H9 (cell line): ENCODE results near the gene LAIR1. TPM values are rescaled to one million over a fixed set of nuclear protein-coding genes. Genes with fewer than 3 reads are reported as not detected.

Experiments used
- DNase-seq: peaks from one replicate; pipeline ENCODE4 v3.0.0-alpha.2; 2017
- H2AFZ ChIP-seq: one replicate; pipeline ENCODE4 v1.6.1; 2013; ENCODE audit warnings: mild to moderate bottlenecking, low read length, control low read depth, moderate library complexity
- H2AK5ac ChIP-seq: 2 replicates; pipeline ENCODE4 v1.6.1; 2013; ENCODE audit warnings: low read length, control low read depth, mixed read lengths; ENCODE audit not compliant: insufficient read length
- H2BK120ac ChIP-seq: one replicate; pipeline ENCODE4 v1.6.1; 2013; ENCODE audit warnings: low read depth, mild to moderate bottlenecking, low read length, control low read depth, inconsistent platforms; ENCODE audit not compliant: poor library complexity, severe bottlenecking
- H2BK12ac ChIP-seq: 2 replicates; pipeline ENCODE4 v1.6.1; 2013; ENCODE audit warnings: low read length, control low read depth, mixed read lengths, low read depth; ENCODE audit not compliant: insufficient read length
- H2BK15ac ChIP-seq: 2 replicates; pipeline ENCODE4 v1.6.1; 2013; ENCODE audit warnings: low read depth, low read length, control low read depth
- H2BK20ac ChIP-seq: one replicate; pipeline ENCODE4 v1.6.1; 2013; ENCODE audit warnings: low read depth, mild to moderate bottlenecking, low read length, control low read depth, inconsistent platforms; ENCODE audit not compliant: poor library complexity, severe bottlenecking
- H2BK5ac ChIP-seq: 2 replicates; pipeline ENCODE4 v1.6.1; 2013; ENCODE audit warnings: low read length, control low read depth, mixed read lengths; ENCODE audit not compliant: insufficient read length
- H3K14ac ChIP-seq: 2 replicates; pipeline ENCODE4 v1.6.1; 2013; ENCODE audit warnings: low read length, control low read depth; ENCODE audit not compliant: insufficient read depth
- H3K18ac ChIP-seq: 2 replicates; pipeline ENCODE4 v1.6.1; 2013; ENCODE audit warnings: low read depth, mild to moderate bottlenecking, mixed read lengths, low read length, control low read depth; ENCODE audit not compliant: insufficient read length
- H3K23ac ChIP-seq: 2 replicates; pipeline ENCODE4 v1.6.1; 2013; ENCODE audit warnings: low read length, control low read depth, mixed read lengths, low read depth; ENCODE audit not compliant: insufficient read length
- H3K23me2 ChIP-seq: 2 replicates; pipeline ENCODE4 v1.6.1; 2013; ENCODE audit warnings: low read depth, mild to moderate bottlenecking, mixed read lengths, low read length, control low read depth; ENCODE audit not compliant: insufficient read length, poor library complexity, severe bottlenecking
- H3K27ac ChIP-seq: 2 replicates; pipeline ENCODE4 v1.5.1; 2013; ENCODE audit warnings: low read length, control low read depth, mixed read lengths, low read depth; ENCODE audit not compliant: insufficient read length
- H3K27me3 ChIP-seq: 2 replicates; pipeline ENCODE4 v1.6.1; 2013; ENCODE audit warnings: low read length, control low read depth, inconsistent platforms; ENCODE audit not compliant: insufficient read depth
- H3K4ac ChIP-seq: 2 replicates; pipeline ENCODE4 v1.6.1; 2013; ENCODE audit warnings: low read depth, mild to moderate bottlenecking, control low read depth, inconsistent platforms, low read length, moderate library complexity
- H3K4me1 ChIP-seq: 2 replicates; pipeline ENCODE4 v1.6.1; 2013; ENCODE audit warnings: low read length, control low read depth, inconsistent platforms; ENCODE audit not compliant: insufficient read depth
- H3K4me2 ChIP-seq: 2 replicates; pipeline ENCODE4 v1.6.1; 2013; ENCODE audit warnings: low read length, control low read depth, mixed read lengths; ENCODE audit not compliant: insufficient read length, insufficient read depth
- H3K56ac ChIP-seq: 2 replicates; pipeline ENCODE4 v1.6.1; 2013; ENCODE audit warnings: low read depth, mild to moderate bottlenecking, mixed read lengths, low read length, control low read depth; ENCODE audit not compliant: insufficient read length
- H3K79me1 ChIP-seq: 2 replicates; pipeline ENCODE4 v1.6.1; 2013; ENCODE audit warnings: low read depth, mild to moderate bottlenecking, moderate library complexity, low read length, control low read depth, inconsistent platforms; ENCODE audit not compliant: insufficient read depth, poor library complexity, severe bottlenecking
- H3K79me2 ChIP-seq: 2 replicates; pipeline ENCODE4 v1.6.1; 2013; ENCODE audit warnings: low read length, control low read depth, inconsistent platforms; ENCODE audit not compliant: insufficient read depth
- H3K9ac ChIP-seq: 2 replicates; pipeline ENCODE4 v1.6.1; 2013; ENCODE audit warnings: low read length, control low read depth, mixed read lengths; ENCODE audit not compliant: insufficient read length; ENCODE audit errors: extremely low read depth
- H3K9me3 ChIP-seq: one replicate; pipeline ENCODE4 v1.6.1; 2013; ENCODE audit warnings: low read depth, low read length, inconsistent platforms; ENCODE audit not compliant: control insufficient read depth
- H3T11ph ChIP-seq: one replicate; pipeline ENCODE4 v1.6.1; 2013; ENCODE audit warnings: mild to moderate bottlenecking, low read length, control low read depth, inconsistent platforms
- H4K20me1 ChIP-seq: one replicate; pipeline ENCODE4 v1.6.1; 2013; ENCODE audit not compliant: control insufficient read depth, insufficient read length, insufficient read depth
- H4K5ac ChIP-seq: 2 replicates; pipeline ENCODE4 v1.6.1; 2013; ENCODE audit warnings: low read depth, mild to moderate bottlenecking, mixed read lengths, low read length, control low read depth; ENCODE audit not compliant: insufficient read length
- H4K8ac ChIP-seq: replicated peaks from 2 replicates; pipeline ENCODE4 v1.6.1; 2013; ENCODE audit warnings: low read length, control low read depth, mixed read lengths, low read depth; ENCODE audit not compliant: insufficient read length
- H4K91ac ChIP-seq: 2 replicates; pipeline ENCODE4 v1.6.1; 2013; ENCODE audit warnings: low read depth, mild to moderate bottlenecking, moderate library complexity, mixed read lengths, low read length, control low read depth; ENCODE audit not compliant: insufficient read length
- H3K27ac Mint-ChIP-seq, 3 experiments: 2 replicates in 2 of 3; 3 replicates in 1 of 3; pipeline ENCODE4 v1.8.0; 2020 to 2021; ENCODE audit warnings: mixed read lengths in 3 of 3, mild to moderate bottlenecking in 1 of 3, moderate library complexity in 1 of 3
- H3K27me3 Mint-ChIP-seq: 2 replicates; pipeline ENCODE4 v1.8.0; 2021; ENCODE audit warnings: low read depth, mild to moderate bottlenecking, moderate library complexity, mixed read lengths
- H3K36me3 Mint-ChIP-seq, 3 experiments: 2 replicates in 2 of 3; 3 replicates in 1 of 3; pipeline ENCODE4 v1.8.0; 2020 to 2021; ENCODE audit warnings: low read depth in 3 of 3, mixed read lengths in 3 of 3; ENCODE audit not compliant: insufficient read depth in 1 of 3
- H3K4me1 Mint-ChIP-seq, 2 experiments: 2 replicates each; pipeline ENCODE4 v1.8.0; 2020; ENCODE audit warnings: mixed read lengths in 2 of 2
- H3K4me3 Mint-ChIP-seq, 2 experiments: 2 replicates in 1 of 2; 3 replicates in 1 of 2; pipeline ENCODE4 v1.8.0; 2020 to 2021; ENCODE audit warnings: mild to moderate bottlenecking in 2 of 2, mixed read lengths in 2 of 2, moderate library complexity in 1 of 2
- H3K9me3 Mint-ChIP-seq, 2 experiments: 2 replicates in 1 of 2; 3 replicates in 1 of 2; pipeline ENCODE4 v1.8.0; 2020; ENCODE audit warnings: mild to moderate bottlenecking in 2 of 2, mixed read lengths in 2 of 2, moderate library complexity in 1 of 2
- CTCF ChIP-seq: fragments of 200-600 bp; sonication (generic); conservative IDR thresholded peaks from 3 replicates; pipeline ENCODE4 v1.8.0; 2021; ENCODE audit warnings: antibody characterized with exemption, mild to moderate bottlenecking
- WGBS: extraction: QIAGEN DNeasy Blood & Tissue Kit; methylation state at CpG from one replicate; pipeline ENCODE4 v1.1.7; 2013; ENCODE audit warnings: missing lambda C conversion rate, low lambda C conversion rate, mixed read lengths; ENCODE audit not compliant: insufficient read length; ENCODE audit errors: extremely low coverage; 5-methylcytosine and 5-hydroxymethylcytosine counted together
- total RNA-seq: library from RNA; stranded (reverse); gene quantifications from 2 replicates; pipeline ENCODE4 v1.2.1, GENCODE V29; 2021

LAIR1 gene
- total RNA-seq, 1 experiment from 2014 or later = not detected

GRCh38 chr19:54310543-54310942, 54.2 kb downstream of the LAIR1 start:
- H2AFZ ChIP-seq = no peak overlapping the region
- H3K9me3 ChIP-seq = no peaks in the 10 kb centered on the region
- no peak for DNase-seq
- no peak overlapping the region for H4K8ac ChIP-seq
- H2BK5ac ChIP-seq = no peak overlapping the region
- H3K79me1 ChIP-seq = no peaks in the 10 kb centered on the region
- no peak overlapping the region for H3K18ac ChIP-seq
- H4K5ac ChIP-seq = no peak overlapping the region
- no peak for TF ChIP-seq CTCF
- no peaks in the 10 kb centered on the region for H3K23me2 ChIP-seq
- no peaks in the 10 kb centered on the region for H4K20me1 ChIP-seq
- H3K9ac ChIP-seq = no peak overlapping the region
- H3K4me1 ChIP-seq = no peaks in the 10 kb centered on the region
- no peaks in the 10 kb centered on the region for H3K79me2 ChIP-seq
- Mint-ChIP-seq H3K36me3 (no peaks in the 10 kb centered on the region), H3K4me3 (no peak overlapping the region), H3K9me3 (peaks cover 7 to 70% of the 10 kb centered on the region in 2 experiments), H3K27me3 (peaks cover 39% of the 10 kb centered on the region), H3K4me1 (no peaks in the 10 kb centered on the region), H3K27ac (no peak overlapping the region)
- no peak overlapping the region for H3K4me2 ChIP-seq
- no peak overlapping the region for H3K27ac ChIP-seq
- no peak overlapping the region for H4K91ac ChIP-seq
- no peaks in the 10 kb centered on the region for H3K27me3 ChIP-seq
- H2BK15ac ChIP-seq = no peak overlapping the region; the same call in 1 of the 2 replicates
- H2AK5ac ChIP-seq = no peak overlapping the region
- no peak overlapping the region for H2BK120ac ChIP-seq
- WGBS = no CpG with 5 or more reads among the region's 5 CpGs
- H3K14ac ChIP-seq = no peak overlapping the region
- H3T11ph ChIP-seq = no peak overlapping the region
- no peak overlapping the region for H2BK20ac ChIP-seq
- H3K56ac ChIP-seq = no peak overlapping the region
- no peak overlapping the region for H3K23ac ChIP-seq
- H3K4ac ChIP-seq = no peak overlapping the region
- no peak overlapping the region for H2BK12ac ChIP-seq
